Panc1 (cell line): ENCODE data around the gene FUOM. TPM values are rescaled to one million over a fixed set of nuclear protein-coding genes. Genes with fewer than 3 reads are reported as not detected.

Experiments
- ATAC-seq: fragments of 200-7000 bp; cut with Tn5 transposase; 2 replicates; pipeline ENCODE4 v1.9.1; 2020; ENCODE audit warnings: mild to moderate bottlenecking, moderate library complexity
- BruUV-seq: library from RNA; stranded (reverse); fragments of 400-500 nt; replicated peaks from 2 replicates; lab custom pipeline; 2021; lab: Mats Ljungman, UMichigan
- CTCF ChIA-PET: fragments of 300-600 bp; sonication (Branson Sonifier 250); formaldehyde crosslinking; loops from one replicate; lab custom pipeline; 2022; ENCODE audit warnings: antibody characterized with exemption; lab: Charles Lee
- POLR2A ChIA-PET: fragments of 300-600 bp; sonication (Branson Sonifier 250); formaldehyde crosslinking; loops from one replicate; lab custom pipeline; 2022; ENCODE audit warnings: antibody characterized with exemption; lab: Charles Lee
- DNase-seq: peaks from one replicate; pipeline ENCODE4 v3.0.0-alpha.2; 2010; ENCODE audit warnings: low read depth, low spot score
- H3K27ac ChIP-seq: 2 replicates; pipeline ENCODE4 v1.5.1; 2011; ENCODE audit warnings: mild to moderate bottlenecking, low read length, inconsistent platforms
- H3K27me3 ChIP-seq: fragments of 200-500 bp; sonication (Bioruptor generic); 2 replicates; pipeline ENCODE4 v1.6.0; 2014; ENCODE audit warnings: low read length, inconsistent platforms; ENCODE audit not compliant: control insufficient read depth, insufficient read depth
- H3K36me3 ChIP-seq: fragments of 200-500 bp; sonication (Bioruptor generic); 2 replicates; pipeline ENCODE4 v1.5.1; 2014; ENCODE audit warnings: inconsistent platforms, mild to moderate bottlenecking, low read length, moderate library complexity; ENCODE audit not compliant: control insufficient read depth, insufficient read depth
- H3K4me1 ChIP-seq: 2 replicates; pipeline ENCODE4 v1.5.1; 2011; ENCODE audit warnings: inconsistent platforms, mild to moderate bottlenecking, low read length, moderate library complexity; ENCODE audit not compliant: control insufficient read depth, insufficient read depth
- H3K4me3 ChIP-seq, 2 experiments: 2 replicates each; pipeline ENCODE4 v1.5.1; 2011 to 2012; ENCODE audit warnings: low read depth in 2 of 2, low read length in 2 of 2, mild to moderate bottlenecking in 2 of 2, inconsistent platforms in 1 of 2, moderate library complexity in 1 of 2
- H3K9me3 ChIP-seq: fragments of 200-500 bp; sonication (Bioruptor generic); 2 replicates; pipeline ENCODE4 v1.5.1; 2014; ENCODE audit warnings: low read depth, mild to moderate bottlenecking, inconsistent platforms, low read length, moderate library complexity; ENCODE audit not compliant: control insufficient read depth, insufficient read depth
- POLR2AphosphoS5 ChIP-seq: IDR thresholded peaks from 2 replicates; pipeline ENCODE4 v1.6.1; 2012; ENCODE audit warnings: mild to moderate bottlenecking, low read depth, low read length, moderate library complexity
- REST ChIP-seq, 2 experiments: IDR thresholded peaks; 2 replicates each; pipeline ENCODE4 v1.6.1; 2011 to 2012; ENCODE audit warnings: low read depth in 2 of 2, control low read depth in 1 of 2, low read length in 1 of 2, mild to moderate bottlenecking in 1 of 2, moderate library complexity in 1 of 2; ENCODE audit not compliant: insufficient read depth in 1 of 2
- SIN3A ChIP-seq: IDR thresholded peaks from 2 replicates; pipeline ENCODE4 v1.6.1; 2012; ENCODE audit warnings: low read depth, mild to moderate bottlenecking, low read length, moderate library complexity, borderline replicate concordance; ENCODE audit not compliant: insufficient read depth
- TCF7L2 ChIP-seq: IDR thresholded peaks from 2 replicates; pipeline ENCODE4 v1.6.1; 2011; ENCODE audit warnings: mild to moderate bottlenecking, low read depth, low read length, inconsistent platforms
- in situ Hi-C: cut with HindIII; loops from 2 replicates; pipeline ENCODE4 v1.10.0; 2016; ENCODE audit warnings: low sequenced_read_pairs, low pct_unique_long_range_greater_than_20kb
- intact Hi-C: fragments of 100-400 bp; cut with micrococcal nuclease; formaldehyde crosslinking; loops from one replicate; pipeline ENCODE4 v1.10.0; 2022; ENCODE audit not compliant: unreplicated experiment
- total RNA-seq: library from RNA; stranded (reverse); gene quantifications from one replicate; pipeline ENCODE4 v1.2.1, GENCODE V29; 2021; ENCODE audit not compliant: unreplicated experiment
- TF ChIP-seq, protein P1 (sequence below): fragments of 450-650 bp; IDR thresholded peaks from 2 replicates; pipeline ENCODE4 v1.5.1; 2017; ENCODE audit warnings: mild to moderate bottlenecking

Gene FUOM
- total RNA-seq, 1 experiment from 2014 or later: 39.6 TPM

GRCh38 chr10:133403359-133403758 is 45.5 kb upstream of the FUOM start:
- H3K36me3 ChIP-seq: peaks cover 3% of the 10 kb centered on the region; the same call in 1 of the 2 replicates
- ChIA-PET POLR2A (no interaction called here), CTCF (no interaction called here)
- DNase-seq: no peak
- H3K27me3 ChIP-seq: no peaks in the 10 kb centered on the region
- intact Hi-C loops (no loop called here), in situ Hi-C loops (no loop called here)
- no peak for ATAC-seq
- H3K27ac ChIP-seq: no peak overlapping the region
- BruUV-seq: no TSS peak
- H3K4me3 ChIP-seq: no peak overlapping the region
- H3K9me3 ChIP-seq: no peaks in the 10 kb centered on the region
- no peaks in the 10 kb centered on the region for H3K4me1 ChIP-seq
- TF ChIP-seq REST (IDR thresholded peaks at IDR 0.05; ENCODE audit: insufficient read depth in 1 of 2, low read depth in 2 of 2, low read length in 1 of 2) (no peak), TCF7L2 (no peak), POLR2AphosphoS5 (no peak), SIN3A (no peak)
- TF ChIP-seq, protein P1, sequence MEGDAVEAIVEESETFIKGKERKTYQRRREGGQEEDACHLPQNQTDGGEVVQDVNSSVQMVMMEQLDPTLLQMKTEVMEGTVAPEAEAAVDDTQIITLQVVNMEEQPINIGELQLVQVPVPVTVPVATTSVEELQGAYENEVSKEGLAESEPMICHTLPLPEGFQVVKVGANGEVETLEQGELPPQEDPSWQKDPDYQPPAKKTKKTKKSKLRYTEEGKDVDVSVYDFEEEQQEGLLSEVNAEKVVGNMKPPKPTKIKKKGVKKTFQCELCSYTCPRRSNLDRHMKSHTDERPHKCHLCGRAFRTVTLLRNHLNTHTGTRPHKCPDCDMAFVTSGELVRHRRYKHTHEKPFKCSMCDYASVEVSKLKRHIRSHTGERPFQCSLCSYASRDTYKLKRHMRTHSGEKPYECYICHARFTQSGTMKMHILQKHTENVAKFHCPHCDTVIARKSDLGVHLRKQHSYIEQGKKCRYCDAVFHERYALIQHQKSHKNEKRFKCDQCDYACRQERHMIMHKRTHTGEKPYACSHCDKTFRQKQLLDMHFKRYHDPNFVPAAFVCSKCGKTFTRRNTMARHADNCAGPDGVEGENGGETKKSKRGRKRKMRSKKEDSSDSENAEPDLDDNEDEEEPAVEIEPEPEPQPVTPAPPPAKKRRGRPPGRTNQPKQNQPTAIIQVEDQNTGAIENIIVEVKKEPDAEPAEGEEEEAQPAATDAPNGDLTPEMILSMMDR: no peak

- H3K4me3 ChIP-seq: no peak overlapping the region
- DNase-seq (no peak), ATAC-seq (no peak)
- H3K9me3 ChIP-seq: no peaks in the 10 kb centered on the region
- H3K27ac ChIP-seq: no peak overlapping the region
- no peaks in the 10 kb centered on the region for H3K4me1 ChIP-seq
- BruUV-seq: no TSS peak
- TF ChIP-seq POLR2AphosphoS5 (no peak), SIN3A (no peak), TCF7L2 (no peak), REST (IDR thresholded peaks at IDR 0.05; ENCODE audit: insufficient read depth in 1 of 2, low read depth in 2 of 2, low read length in 1 of 2) (no peak)
- TF ChIP-seq, protein P1: no peak
- H3K36me3 ChIP-seq: peaks cover 4% of the 10 kb centered on the region; the same call in 1 of the 2 replicates
- intact Hi-C loops: no loop called here
- H3K27me3 ChIP-seq: no peaks in the 10 kb centered on the region
- POLR2A ChIA-PET: interaction anchor here (0.6 kb wide), 1 partner anchor 16 kb away, joined by 3 read pairs; no protein-coding TSS in a partner anchor
- CTCF ChIA-PET: no interaction called here
- in situ Hi-C loops: no loop called here
Observed at GRCh38 chr10:133401981-133402725, 44.3 kb upstream of the FUOM start.
